GM21360 (cell line): ENCODE measurements around the gene SLC2A2.
"Not testable (repeated sequence)": the region's sequence is repeated elsewhere in the genome, so short reads cannot be mapped to it uniquely, and the experiment has no call there.

ENCODE experiments used
- ATAC-seq: cut with Tn5 transposase; IDR thresholded peaks from one replicate; pipeline ENCODE4 v1.9.1; 2021; ENCODE audit warnings: mild to moderate bottlenecking, moderate library complexity; ENCODE audit not compliant: unreplicated experiment

SLC2A2 gene

DNA sequence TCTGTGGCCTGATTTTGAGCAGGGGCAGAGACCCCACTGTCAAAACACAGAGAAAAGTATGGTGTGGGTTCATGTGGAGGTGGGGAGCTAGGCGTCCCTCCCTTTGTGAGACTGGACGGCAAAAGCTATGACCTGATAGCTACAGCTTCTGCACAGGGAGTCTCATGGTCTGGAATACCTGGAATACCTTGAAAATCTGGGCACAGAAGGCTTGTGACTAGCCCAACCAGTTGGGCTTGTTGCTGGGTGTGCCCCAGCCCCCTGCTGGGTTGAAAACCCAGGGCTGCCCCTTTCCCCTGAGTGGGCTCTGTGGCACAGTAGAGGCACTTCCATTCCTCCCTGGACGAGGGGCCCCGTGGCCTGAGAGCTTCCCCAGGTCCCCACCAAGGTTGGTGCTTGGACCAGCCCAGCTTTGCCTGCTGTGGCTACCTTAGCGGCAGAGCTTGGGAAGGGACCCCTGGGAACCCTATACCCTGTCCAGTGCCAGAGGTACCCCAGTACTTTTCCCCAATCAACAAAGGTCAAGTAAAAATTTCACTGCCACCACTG, 37.3 kb downstream of the SLC2A2 start:
- ATAC-seq: no peak

DNA sequence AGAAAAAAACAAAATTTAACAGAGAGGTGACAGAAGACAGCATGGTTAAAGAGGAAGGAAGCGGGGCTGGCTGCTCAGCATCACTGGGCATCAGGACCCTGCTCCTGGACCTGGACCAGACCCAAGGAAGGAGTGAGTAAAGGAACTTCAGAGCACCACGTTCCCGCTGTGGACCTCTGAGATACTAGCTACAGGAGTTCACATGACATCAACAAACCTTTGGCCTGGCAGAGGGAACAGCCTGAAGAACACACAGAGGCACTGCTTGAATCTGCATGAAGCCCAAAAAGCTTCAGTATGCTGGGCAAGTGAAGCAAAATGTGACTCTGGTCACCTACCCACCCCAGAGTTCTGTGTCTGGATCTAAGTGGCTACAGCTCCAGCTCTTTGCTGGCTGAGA, 38.1 kb downstream of the SLC2A2 start:
- ATAC-seq: no peak

DNA sequence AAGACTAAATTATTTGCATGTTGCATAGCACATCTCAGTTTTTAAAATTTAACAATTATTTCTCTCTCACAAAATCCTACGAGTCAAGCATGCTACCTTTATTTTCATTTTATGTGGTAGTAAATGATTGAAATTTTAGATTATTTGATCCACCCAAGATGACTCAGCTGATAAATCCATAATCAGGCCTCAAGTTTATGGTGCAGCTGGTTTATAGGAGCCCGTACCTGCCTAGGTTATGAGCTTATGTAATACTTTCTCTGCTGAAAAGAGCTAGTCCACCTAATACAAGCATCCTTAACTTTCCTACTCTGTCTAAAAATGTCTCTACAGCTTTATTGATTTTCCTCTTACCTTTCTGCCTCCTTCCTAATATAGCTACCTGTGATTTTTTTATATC, 41.2 kb downstream of the SLC2A2 start:
- no peak for ATAC-seq

DNA sequence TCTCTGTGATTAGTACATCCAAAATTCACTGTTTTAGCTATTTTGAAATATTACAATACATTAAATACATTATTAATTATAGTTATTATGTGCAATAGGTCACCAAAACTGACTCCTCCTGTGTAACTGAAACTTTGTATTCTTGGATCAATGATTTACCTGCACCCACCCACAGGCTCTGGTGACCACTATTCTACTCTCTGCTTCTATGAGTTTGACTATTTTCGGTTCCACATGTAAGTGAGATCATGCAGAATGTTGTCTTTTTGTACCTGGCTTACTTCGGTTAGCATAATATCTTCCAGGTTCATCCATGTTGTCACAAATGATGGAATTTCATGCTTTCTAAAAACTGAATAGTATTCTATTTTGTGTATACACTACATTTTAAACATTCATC, 43.8 kb downstream of the SLC2A2 start:
- peak; percentile 74 for ATAC-seq

DNA sequence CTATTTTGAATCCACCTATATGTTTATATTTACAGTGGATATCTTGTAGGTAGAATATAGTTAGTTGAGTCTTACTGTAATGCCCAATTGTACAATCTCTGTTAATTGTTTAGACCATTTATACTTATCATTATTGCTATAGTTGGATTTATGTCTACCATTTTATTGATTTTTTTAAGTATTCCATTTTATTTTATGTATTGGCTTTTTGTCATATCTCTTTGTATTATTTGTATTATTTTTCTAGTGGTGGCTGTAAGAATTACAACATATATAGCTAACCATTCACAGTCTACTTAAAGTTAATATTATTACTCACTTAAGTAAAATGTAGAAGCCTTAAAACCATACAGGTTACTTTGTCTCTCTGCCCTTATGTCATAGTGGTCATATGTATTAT, 46.1 kb downstream of the SLC2A2 start:
- no peak for ATAC-seq

DNA sequence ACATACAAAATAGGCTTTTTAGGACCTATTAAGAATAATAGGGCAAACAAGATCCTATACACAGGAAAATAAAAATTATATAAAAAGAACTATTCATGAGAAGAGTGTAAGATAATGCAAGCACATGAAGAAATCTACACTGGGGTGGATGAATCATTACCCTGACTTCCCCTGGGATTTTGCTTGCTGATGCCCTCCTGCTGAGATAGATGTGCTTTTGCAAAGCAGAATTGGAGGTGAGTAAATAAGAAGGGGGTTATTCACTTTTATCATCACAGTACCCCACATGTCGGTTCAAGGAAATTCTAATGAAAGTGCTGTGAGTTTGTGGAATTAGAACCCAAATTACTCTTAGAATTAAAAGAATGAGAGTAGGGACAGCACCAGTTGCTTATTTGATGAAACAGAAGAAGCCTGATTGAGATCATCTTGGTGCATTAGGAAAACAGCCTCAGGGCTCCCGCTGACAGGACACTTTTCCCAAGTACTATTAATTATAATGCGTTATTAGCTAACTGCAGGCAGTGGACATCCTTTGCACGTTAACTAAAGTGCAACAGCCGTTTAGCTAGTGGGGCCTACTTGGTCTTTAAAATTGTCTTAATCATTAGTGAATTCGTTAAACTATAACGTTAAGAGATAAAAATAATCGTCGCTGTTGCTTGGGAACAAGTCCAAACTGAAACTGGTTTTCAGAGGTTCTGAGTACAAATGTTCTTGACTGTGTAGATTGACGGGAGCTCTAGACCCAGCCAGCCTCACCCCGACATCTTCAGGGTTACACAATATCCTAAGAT, 48.4 kb downstream of the SLC2A2 start:
- no peak for ATAC-seq

DNA sequence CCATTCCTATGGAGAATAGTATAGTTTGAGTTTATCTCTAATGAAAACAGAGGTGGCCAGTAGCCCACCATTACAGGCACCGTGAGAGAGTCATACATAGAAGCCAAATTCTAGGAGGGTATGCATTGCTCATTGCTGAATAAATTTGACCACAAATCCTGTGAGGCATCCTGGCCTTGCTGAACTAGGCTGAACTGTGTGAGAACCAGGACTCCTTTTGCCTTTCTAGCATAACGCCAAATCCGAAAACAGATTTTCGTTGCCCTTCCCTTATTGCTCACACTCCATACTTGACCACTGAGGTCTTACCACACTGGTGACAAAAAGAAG, 50.4 kb downstream of the SLC2A2 start:
- ATAC-seq: no peak

DNA sequence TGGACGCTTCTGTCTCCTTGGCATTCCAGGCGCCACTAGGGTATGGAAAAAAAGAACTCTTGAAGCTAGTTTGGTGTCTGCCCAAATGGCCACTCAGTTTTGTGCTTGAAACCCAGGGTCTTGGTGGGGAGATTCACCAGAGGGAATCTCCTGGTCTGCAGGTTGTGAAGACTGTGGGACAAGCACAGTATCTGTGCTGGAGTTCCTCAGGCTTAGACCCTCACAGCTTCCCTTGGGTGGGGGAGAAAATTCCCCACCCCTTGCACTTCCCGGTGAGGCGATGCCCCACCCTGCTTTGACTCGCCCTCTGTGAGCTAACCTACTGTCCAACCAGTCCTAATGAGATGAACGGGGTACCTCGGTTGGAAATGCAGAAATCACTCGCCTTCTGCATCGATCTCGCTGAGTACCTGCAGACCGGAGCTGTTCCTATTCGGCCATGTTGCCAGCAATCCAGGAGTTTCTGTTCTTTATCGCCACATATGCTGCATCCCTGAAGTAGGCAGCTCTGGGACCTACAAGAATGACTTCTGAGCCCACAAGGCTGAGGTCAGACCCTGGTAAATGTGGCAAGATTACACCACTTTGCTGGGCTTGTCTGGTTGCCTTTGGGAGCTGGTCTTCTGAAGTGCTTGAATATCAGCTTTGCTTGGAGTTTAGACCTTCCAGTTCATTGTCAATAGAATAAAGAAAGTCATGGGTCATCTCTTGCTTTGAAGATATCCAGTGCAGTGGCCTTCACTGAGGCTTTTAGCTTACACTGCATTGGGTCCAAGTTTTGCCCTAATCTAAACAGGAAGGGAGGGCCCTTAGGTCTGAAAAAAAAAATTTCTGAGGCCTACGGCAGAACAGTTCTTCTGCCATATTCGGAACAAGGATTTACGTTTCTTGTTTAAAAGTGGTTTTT, 51.0 kb downstream of the SLC2A2 start:
- ATAC-seq: no peak

DNA sequence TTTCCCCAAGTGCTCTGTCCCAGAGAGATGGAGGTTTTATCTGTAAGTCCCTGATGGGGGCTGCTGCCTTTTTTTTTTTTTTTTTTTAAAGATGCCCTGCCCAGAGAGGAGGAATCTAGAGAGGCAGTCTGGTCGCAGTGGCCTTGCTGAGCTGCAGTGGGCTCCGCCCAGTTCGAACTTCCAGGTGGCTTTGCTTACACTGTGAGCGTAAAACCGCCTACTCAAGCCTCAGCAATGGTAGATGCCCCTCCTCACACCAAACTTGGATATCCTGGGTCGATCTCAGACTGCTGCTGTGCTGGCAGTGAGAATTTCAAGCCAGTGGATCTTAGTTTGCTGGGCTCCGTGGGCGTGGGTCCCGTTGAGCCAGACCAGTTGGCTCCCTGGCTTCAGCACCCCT, 51.6 kb downstream of the SLC2A2 start:
- ATAC-seq: no peak

DNA sequence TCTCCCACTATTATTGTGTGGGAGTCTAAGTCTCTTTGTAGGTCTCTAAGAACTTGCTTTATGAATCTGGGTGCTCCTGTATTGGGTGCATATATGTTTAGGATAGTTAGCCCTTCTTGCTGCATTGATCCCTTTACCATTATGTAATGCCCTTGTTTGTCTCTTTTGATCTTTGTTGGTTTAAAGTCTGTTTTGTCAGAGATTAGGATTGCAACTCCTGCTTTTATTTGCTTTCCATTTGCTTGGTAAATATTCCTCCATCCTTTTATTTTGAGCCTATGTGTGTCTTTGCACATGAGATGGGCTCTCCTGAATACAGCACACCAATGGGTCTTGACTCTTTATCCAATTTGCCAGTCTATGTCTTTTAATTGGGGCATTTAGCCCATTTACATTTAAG, 53.6 kb downstream of the SLC2A2 start:
- ATAC-seq: not testable (repeated sequence)

DNA sequence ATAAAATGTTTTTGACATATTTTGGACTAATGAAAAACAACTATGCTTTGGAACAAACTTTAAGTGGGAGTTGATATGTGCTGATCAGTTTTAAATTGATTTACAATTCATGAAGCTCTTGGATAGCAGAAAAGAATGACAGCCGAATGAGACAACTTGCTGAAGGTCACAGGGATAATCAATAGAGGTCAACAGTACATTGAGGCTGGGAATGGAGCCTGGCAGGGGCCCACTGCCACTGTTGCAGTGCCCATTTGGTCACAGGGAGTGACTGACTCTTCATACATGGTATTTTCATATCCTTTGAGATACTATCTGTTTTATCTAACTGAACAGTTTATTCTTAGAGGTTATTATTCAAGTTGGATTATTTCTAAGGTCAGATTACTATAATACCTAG, 59.4 kb downstream of the SLC2A2 start:
- ATAC-seq: no peak

DNA sequence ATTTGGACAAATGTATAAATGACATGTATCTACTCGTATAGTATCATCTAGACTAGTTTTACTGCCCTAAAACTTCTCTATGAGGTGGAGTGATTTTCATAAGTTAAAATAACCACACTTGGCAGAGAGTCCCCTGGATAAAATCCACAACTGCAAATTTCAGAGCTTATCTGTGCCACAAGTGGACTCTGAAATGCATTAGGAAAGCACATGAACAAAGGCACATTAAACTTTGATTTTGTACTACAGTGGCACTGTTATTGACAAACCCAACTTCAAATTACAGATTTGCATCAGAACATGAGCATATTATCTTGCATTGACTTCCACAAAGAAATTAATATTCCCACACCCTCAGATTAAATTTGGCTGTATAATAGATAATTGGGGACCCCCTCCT, 60.0 kb downstream of the SLC2A2 start:
- ATAC-seq: no peak

DNA sequence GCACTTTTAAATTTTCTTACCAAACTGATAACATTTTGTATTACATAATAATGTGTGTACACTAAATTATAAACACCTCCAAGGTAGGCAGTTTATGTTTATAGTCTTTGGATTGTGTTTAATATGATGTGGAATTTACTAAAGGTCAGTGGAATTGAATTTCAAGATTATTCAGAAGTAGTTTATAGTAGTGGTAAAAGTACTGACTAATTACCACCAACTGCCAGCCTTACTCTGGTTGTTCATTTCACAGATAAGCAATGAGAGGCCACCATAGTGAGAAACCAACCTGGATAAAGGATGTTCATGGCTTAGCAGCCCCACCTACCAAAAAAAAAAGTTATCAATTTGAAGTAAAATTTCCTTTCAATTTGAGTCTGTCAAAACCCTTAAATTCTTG, 64.1 kb downstream of the SLC2A2 start:
- ATAC-seq: no peak

DNA sequence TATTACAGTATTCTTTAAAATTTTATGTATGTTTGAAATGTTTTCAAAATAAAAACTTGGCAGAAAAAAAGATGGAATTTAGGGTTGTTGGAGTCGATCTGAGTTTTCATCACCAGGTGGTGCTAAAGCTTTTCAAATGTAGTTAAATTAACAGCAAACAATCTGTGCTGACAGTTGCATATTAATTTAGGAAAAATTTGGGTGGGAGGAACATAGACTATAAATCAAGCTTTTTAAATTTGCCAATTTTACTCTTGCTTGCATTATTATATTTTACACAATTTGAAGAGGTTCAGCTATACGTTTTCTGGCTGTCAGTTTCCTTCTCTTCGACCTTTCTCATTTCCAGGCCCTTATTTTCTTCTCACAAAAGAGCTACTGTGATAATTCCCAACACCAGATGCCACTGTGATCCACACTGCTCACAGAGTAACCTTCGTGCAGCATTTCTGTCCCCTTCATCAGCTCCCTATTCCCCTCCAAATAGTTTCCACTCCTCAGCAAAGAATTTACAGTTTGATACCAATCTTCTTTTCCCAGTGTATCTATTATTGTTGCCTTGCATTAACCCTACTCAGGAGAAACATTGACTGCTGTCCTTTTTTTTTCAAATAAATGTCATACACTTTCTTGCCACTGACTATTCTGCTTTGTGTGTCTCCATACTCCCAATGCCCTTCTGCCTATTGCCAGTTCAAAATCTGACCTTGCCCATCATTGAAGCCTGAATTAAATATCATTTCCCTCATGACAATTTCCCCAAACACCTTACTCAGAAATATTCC, 64.7 kb downstream of the SLC2A2 start:
- no peak for ATAC-seq

DNA sequence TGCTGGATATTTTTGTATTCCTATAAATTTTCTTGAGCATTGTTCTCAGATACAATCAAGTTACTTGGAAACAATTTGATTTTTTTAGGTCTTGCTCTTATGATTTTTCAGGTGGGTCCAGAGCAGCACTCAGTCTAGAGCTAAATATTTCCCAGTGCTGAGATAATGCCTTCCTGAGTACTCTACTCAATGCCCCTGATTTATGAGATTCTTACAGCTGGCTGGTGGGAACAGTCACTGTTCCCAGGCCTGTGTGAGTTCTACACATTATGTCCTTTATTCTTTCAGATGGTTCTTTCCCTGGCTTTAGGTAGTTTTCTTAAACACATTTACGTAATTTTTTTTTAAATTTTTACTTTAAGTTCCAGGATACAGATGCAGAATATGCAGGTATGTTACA, 67.1 kb downstream of the SLC2A2 start:
- ATAC-seq: no peak

DNA sequence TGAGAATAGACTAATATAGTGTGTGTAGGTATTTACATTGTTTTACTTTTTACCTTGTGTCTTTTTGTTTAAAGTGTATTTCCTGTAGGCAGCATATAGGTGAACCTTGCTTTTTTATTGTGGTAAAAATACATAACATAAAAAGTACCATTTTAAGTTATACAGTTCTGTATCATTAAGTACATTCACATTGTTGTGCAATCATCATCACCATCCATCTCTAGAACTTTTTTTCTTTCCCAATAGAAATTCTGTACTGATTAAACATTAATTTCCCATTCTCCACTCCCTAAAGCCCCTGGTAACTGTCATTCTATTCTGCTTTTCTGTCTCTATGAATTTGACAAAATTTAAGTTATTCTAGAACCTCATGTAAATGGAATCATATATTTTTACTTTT, 69.9 kb downstream of the SLC2A2 start:
- ATAC-seq: no peak

DNA sequence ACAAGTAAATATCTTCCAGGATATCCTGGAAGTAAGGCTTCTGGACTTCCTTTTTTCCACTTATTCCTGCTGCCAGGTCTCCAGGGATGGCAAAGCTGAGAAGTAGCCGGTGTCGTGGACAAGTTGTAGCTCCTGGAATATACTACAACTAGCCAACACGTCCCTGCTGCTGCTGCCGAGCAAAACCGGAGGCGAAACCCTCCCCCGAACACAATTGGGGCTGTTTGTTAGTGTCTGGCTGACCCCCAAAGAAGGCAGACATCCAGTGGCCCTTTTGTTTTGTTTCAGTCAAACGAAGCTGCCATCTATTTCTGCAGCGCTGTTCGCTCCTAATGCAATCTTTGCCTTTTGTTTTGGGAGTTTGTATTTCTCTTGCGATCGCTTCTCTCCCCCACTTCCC, 72.8 kb downstream of the SLC2A2 start:
- ATAC-seq: no peak

DNA sequence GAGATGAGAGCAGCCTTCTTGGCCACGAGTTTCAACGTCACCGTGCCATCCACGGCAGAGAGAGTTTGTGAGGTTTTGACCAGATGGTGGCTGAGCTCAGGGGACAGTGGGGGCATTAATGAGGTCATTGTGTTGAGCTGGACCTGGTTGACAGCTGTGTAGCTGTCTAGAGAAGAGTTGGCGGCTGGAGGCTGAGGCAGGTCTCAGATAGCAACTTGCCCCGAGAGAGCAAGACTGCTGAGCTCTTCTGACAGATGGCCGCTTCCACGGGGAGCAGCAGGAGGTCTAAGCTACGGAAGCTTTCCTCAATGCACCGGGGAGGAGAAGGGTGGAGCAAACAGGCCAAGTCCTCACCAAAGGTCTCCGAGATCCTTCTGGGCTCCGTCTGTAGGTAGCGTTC, 73.3 kb downstream of the SLC2A2 start:
- ATAC-seq: no peak

DNA sequence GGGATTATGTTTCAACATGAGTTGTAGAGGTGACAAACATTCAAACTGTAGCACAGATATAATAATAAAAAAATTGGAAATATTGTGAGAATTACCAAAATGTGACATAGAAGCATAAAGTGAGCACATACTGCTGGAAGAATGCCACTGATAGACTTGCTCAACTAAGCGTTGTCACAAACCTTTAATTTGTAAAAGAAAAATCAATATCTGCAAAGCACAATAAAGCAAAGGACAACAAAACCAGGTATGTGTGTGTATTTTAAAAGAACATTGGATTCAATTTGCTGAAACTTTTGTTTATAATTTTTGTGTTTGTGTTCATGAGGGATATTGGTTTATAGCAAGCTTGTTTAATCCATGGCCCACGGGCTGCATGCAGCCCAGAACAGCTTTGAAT, 77.3 kb downstream of the SLC2A2 start:
- no peak for ATAC-seq

DNA sequence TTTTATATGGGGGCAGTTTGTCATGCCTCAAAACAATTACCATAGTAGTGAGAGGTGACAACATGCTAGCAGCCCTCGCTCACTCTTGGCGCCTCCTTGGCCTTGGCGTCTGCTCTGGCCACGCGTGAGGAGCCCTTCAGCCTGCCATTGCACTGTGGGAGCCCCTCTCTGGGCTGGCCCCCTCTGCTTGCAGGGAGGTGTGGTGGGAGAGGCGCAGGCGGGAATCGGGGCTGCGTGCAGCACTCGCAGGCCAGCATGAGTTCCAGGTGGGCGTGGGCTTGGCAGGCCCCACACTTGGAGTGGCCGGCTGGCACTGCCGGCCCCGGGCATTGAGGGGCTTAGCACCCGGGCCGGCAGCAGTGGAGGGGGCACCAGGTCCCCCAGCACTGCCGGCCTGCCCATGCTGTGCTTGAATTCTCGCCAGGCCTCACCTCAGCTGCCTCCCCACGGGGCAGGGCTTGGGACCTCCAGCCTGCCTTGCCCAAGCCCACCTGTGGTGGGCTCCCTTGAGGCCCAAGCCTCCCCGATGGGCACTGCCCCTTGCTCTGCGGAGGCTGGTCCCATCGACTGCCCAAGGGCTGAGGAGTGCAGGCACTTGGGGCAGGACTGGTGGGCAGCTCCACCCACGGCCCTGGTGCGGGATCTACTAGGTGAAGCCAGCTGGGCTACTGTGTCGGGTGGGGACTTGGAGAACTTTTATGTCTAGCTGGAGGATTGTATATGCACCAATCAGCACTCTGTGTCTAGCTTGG, 79.3 kb downstream of the SLC2A2 start:
- no peak for ATAC-seq
